Smooth muscle cell (in vitro differentiated cells): ENCODE measurements around the gene TK2. TPM values are rescaled to one million over a fixed set of nuclear protein-coding genes. Genes with fewer than 3 reads are reported as not detected.
A peak's percentile ranks its signal among the peaks of the same experiment; 100 is the strongest.

Source experiments
- DNase-seq: peaks from one replicate; lab custom pipeline; 2025; ENCODE audit not compliant: unreplicated experiment; lab: John Stamatoyannopoulos, UW
- H2AFZ ChIP-seq: fragments of 200-600 bp; sonication (generic); 2 replicates; pipeline ENCODE4 v1.6.0; 2016; ENCODE audit warnings: antibody characterized with exemption, low read depth, mild to moderate bottlenecking
- H3F3A ChIP-seq: fragments of 200-600 bp; sonication (generic); 2 replicates; pipeline ENCODE4 v1.6.0; 2017; ENCODE audit warnings: antibody characterized with exemption, low read depth
- H3K27ac ChIP-seq: fragments of 200-600 bp; sonication (generic); 2 replicates; pipeline ENCODE4 v1.5.1; 2016; ENCODE audit warnings: low read depth, mild to moderate bottlenecking
- H3K27me3 ChIP-seq: fragments of 200-600 bp; sonication (generic); 2 replicates; pipeline ENCODE4 v1.6.1; 2016; ENCODE audit warnings: low read depth, mild to moderate bottlenecking
- H3K36me3 ChIP-seq: fragments of 200-600 bp; sonication (generic); 2 replicates; pipeline ENCODE4 v1.5.1; 2016; ENCODE audit warnings: low read depth
- H3K4me1 ChIP-seq: fragments of 200-600 bp; sonication (generic); 2 replicates; pipeline ENCODE4 v1.5.1; 2016; ENCODE audit warnings: low read depth
- H3K4me2 ChIP-seq: fragments of 200-600 bp; sonication (generic); 2 replicates; pipeline ENCODE4 v1.6.0; 2016; ENCODE audit warnings: mild to moderate bottlenecking
- H3K4me3 ChIP-seq: fragments of 200-600 bp; sonication (generic); 2 replicates; pipeline ENCODE4 v1.5.1; 2016; ENCODE audit warnings: mild to moderate bottlenecking
- H3K79me2 ChIP-seq: fragments of 200-600 bp; sonication (generic); 2 replicates; pipeline ENCODE4 v1.6.0; 2016; ENCODE audit warnings: low read depth, mild to moderate bottlenecking
- H3K9ac ChIP-seq: fragments of 200-600 bp; sonication (generic); 2 replicates; pipeline ENCODE4 v1.6.0; 2016; ENCODE audit warnings: low read depth
- H3K9me3 ChIP-seq: fragments of 200-600 bp; sonication (generic); replicated peaks from 2 replicates; pipeline ENCODE4 v1.5.1; 2016; ENCODE audit warnings: low read depth
- H4K20me1 ChIP-seq: fragments of 200-600 bp; sonication (generic); 2 replicates; pipeline ENCODE4 v1.6.0; 2016; ENCODE audit warnings: low read depth
- WGBS: methylation state at CpG from one replicate; pipeline ENCODE4 v1.1.7; 2016; ENCODE audit warnings: low lambda C conversion rate; 5-methylcytosine and 5-hydroxymethylcytosine counted together
- polyA plus RNA-seq: library from polyadenylated mRNA; unstranded; fragments of >200 nt; fragmentation: Nextera tagmentation; extraction: Ambion mirVana; gene quantifications from 2 replicates; pipeline ENCODE4 v1.2.1, GENCODE V29; 2016
- total RNA-seq: library from RNA; depleted of rRNA; stranded (reverse); fragments of >200 nt; gene quantifications from 2 replicates; pipeline ENCODE4 v1.2.3, GENCODE V29; 2014
- TF ChIP-seq, protein P1 (sequence below): fragments of 200-600 bp; sonication (generic); IDR thresholded peaks from 2 replicates; pipeline ENCODE4 v1.5.1; 2017; ENCODE audit warnings: borderline replicate concordance, mild to moderate bottlenecking, antibody characterized with exemption; ENCODE audit not compliant: insufficient read depth, poor library complexity, severe bottlenecking

The TK2 gene
- total and polyA plus RNA-seq, 2 experiments from 2014 or later = 7.3 to 9.7 TPM

DNA sequence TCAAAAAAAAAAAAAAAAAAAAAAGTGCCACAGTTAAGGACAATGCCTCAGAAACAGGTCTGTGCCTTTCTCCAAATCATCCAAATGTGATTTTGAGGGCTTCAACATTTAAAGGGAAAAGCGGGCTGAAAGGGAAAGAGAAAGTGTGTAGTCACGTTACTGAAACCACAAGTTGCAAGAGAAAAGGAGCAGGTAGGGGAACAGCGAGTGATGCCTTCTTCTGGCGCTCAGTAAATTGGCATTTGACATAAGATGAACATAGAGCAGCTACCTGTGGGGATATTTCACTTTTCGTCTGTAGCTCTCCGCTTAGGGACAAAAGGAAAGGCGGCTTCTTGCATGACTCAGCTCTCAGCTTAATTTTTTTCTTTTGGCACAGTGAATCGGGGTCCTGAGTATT, 40.4 kb upstream of the TK2 start:
- Histone ChIP-seq H3K4me2 (no peak overlapping the region), H3K4me1 (no peaks in the 10 kb centered on the region)

DNA sequence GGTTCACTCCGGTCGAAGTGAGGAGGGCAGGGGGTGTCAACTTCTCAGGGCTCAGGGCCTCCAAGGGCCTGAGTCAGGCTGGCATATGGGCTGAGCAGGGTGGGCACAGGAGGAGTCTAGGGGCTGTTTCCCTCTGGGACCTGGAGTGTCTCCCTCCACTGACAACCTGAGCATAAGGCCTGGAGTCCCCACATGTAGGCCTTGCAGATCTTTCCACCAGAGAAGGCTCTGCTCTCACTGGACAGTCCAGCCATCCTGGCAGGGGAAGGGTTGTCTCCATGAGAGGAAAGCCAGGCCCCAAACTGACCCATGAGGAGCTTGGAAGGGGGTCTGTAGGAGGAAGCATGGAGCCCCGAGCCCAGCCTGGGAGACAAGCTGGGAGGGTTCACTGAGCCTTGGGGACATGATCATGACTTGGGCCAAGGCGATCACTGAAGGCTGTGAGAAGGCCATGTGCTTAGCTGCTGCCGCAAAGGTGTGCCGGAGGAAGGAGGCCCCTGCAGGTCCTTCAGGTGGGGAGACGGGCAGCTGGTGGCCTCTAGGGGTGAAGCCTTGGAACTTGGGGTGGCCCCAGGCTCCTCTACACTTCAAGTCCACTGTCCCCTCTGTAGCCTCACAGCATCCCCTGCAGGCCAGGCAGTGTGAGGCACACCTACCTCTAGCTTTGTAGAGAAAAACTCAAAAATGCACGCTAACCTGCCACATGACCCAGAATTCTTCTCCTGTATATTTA, 39.2 kb upstream of the TK2 start:
- Histone ChIP-seq H2AFZ (no peak overlapping the region), H3K4me2 (no peak overlapping the region), H3K4me1 (no peaks in the 10 kb centered on the region), H3K9me3 (no peaks in the 10 kb centered on the region), H3F3A (no peaks in the 10 kb centered on the region), H3K27me3 (peaks cover 6% of the 10 kb centered on the region), H3K4me3 (no peak overlapping the region), H3K9ac (no peak overlapping the region), H3K79me2 (no peaks in the 10 kb centered on the region), H4K20me1 (no peaks in the 10 kb centered on the region), H3K27ac (no peak overlapping the region), H3K36me3 (no peaks in the 10 kb centered on the region)
- TF ChIP-seq, protein P1, sequence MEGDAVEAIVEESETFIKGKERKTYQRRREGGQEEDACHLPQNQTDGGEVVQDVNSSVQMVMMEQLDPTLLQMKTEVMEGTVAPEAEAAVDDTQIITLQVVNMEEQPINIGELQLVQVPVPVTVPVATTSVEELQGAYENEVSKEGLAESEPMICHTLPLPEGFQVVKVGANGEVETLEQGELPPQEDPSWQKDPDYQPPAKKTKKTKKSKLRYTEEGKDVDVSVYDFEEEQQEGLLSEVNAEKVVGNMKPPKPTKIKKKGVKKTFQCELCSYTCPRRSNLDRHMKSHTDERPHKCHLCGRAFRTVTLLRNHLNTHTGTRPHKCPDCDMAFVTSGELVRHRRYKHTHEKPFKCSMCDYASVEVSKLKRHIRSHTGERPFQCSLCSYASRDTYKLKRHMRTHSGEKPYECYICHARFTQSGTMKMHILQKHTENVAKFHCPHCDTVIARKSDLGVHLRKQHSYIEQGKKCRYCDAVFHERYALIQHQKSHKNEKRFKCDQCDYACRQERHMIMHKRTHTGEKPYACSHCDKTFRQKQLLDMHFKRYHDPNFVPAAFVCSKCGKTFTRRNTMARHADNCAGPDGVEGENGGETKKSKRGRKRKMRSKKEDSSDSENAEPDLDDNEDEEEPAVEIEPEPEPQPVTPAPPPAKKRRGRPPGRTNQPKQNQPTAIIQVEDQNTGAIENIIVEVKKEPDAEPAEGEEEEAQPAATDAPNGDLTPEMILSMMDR = peak; percentile 16
- DNase-seq = no peak
- WGBS = 97% methylated on average over 8 of the region's 8 CpGs

More for the DNA sequence above, 40.4 kb upstream of the TK2 start:
- no peak for DNase-seq
- Histone ChIP-seq H3K9ac (no peak overlapping the region), H4K20me1 (no peaks in the 10 kb centered on the region), H3K4me3 (no peak overlapping the region), H3K27ac (no peak overlapping the region), H3K27me3 (peaks cover 6% of the 10 kb centered on the region), H2AFZ (no peak overlapping the region), H3F3A (no peaks in the 10 kb centered on the region), H3K79me2 (no peaks in the 10 kb centered on the region), H3K36me3 (no peaks in the 10 kb centered on the region), H3K9me3 (no peaks in the 10 kb centered on the region)
- TF ChIP-seq, protein P1 = no peak
- WGBS = 92% methylated on average over 8 of the region's 8 CpGs

DNA sequence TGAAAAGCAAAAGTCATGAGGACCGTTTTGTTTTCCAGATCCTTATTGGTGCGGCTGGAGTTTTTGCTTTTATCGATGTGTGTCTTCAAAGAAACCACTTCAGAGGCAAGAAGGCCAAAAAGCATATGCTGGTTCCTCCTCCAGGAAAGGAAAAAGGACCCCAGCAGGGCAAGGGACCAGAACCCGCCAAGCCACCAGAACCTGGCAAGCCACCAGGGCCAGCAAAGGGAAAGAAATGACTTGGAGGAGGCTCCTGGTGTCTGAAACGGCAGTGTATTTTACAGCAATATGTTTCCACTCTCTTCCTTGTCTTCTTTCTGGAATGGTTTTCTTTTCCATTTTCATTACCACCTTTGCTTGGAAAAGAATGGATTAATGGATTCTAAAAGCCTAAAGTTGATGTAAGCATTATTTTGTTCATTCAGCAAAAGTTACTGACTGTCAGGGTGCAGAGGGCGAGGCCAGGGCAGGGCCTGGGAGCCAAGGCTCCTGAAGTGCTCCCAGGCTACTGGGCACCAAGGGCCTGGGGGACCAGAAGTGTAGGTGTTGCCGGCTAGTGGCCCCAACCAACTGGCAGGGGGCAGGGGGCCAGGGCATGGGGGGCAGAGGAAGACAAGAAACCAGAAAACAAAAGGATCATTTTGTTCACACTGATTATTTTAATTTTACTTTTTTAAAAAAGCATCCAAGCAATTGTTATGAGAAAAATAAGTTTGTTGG, 38.1 kb upstream of the TK2 start:
- Histone ChIP-seq H2AFZ (no peak overlapping the region), H3K27me3 (peaks cover 6% of the 10 kb centered on the region), H3K4me2 (no peak overlapping the region), H3K36me3 (no peaks in the 10 kb centered on the region), H3F3A (no peaks in the 10 kb centered on the region), H3K9ac (no peak overlapping the region), H3K4me1 (no peaks in the 10 kb centered on the region), H4K20me1 (no peaks in the 10 kb centered on the region), H3K79me2 (no peaks in the 10 kb centered on the region), H3K4me3 (no peak overlapping the region), H3K27ac (no peak overlapping the region), H3K9me3 (no peaks in the 10 kb centered on the region)
- WGBS = 93% methylated on average over 7 of the region's 7 CpGs
- TF ChIP-seq, protein P1 = no peak
- DNase-seq = no peak
